Muscle of back (tissue), 13 donors: ENCODE measurements around the gene NEXMIF. TPM values are rescaled to one million over a fixed set of nuclear protein-coding genes. Genes with fewer than 3 reads are reported as not detected.
"Not testable (repeated sequence)": the region's sequence is repeated elsewhere in the genome, so short reads cannot be mapped to it uniquely, and the experiment has no call there.

Experiments used
- DNase-seq, 3 donors: peaks; one replicate each; pipeline versions ENCODE4 v3.0.0 to v3.0.0-alpha.2; 2013
- long read RNA-seq, 9 donors: transcript quantifications; one replicate each; lab custom pipeline, GENCODE V29; 2026
- polyA plus RNA-seq, 10 donors: library from polyadenylated mRNA; unstranded; fragments of 120-200 nt; gene quantifications; one replicate each; pipeline ENCODE4 v1.2.1, GENCODE V29; 2013; ENCODE audit not compliant: insufficient read length in 10 of 10

The NEXMIF gene
- polyA plus RNA-seq: 1 to 10 TPM in 4 of 10 donors, under 1 TPM in 6; 0.46 to 2.0 (median 0.68) TPM
- long read RNA-seq, donor 1: 0 reads
- long read RNA-seq, donor 2: 0 reads
- long read RNA-seq, donor 3: 0 reads
- long read RNA-seq, donor 4: 0 reads
- long read RNA-seq, donor 5: 0 reads
- long read RNA-seq, donor 6: 0 reads
- long read RNA-seq, donor 7: 0 reads
- long read RNA-seq, donor 8: 0 reads
- long read RNA-seq, donor 9, full-length matches to known transcripts: 1 of 1 reads
- long read RNA-seq, donor 9, partial matches to known transcripts: 0 of 1 reads
- long read RNA-seq, donor 9, other reads (novel, unspliced or antisense): 0 of 1 reads

DNA sequence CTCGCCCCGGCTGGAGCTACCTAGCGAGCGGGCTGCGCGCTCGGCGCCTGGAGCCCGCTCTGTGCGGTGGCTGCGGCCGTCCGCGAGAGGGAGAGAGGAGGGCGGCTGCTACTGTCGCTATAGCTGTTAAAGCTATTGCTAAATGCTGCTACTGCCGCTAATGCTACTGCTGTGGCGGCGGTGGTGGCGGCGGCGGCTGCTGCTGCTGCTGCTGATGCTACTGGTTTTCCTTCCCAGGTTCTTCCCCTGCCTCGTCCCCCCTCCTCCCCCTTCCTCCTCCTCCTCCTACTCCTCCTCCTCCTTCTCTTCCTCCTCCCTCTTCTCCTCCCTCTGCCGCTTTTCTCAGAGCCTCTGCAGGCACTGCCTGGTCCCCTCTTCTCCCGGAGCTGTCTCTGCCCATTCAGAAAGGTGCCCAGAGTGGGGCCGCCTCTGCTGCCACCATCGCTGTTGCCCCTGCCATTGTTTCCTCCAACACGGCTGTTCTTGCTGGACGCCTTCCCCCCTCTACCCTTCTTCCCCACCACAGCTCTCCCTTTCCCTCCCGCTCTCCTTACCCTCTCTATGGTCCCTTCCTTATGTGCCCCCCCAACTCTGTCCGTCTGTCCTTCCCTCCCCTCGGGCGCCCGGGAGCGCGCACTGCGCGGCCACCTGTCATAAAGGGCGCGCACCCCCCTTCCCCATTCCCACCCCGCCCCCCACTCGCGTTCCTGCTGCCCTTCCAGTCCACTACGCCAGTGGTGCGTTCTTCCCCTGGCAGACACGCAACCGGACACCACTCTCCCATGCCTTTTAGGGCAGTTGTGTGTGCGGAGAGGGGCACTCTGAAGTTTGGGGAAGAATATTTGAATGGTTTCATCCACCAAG is at the start of gene NEXMIF:
NEXMIF (minus strand) TSS at position 228 of the 864 bp plus-strand sequence.
- peak; percentile 5 to 75 (median 42) for DNase-seq

DNA sequence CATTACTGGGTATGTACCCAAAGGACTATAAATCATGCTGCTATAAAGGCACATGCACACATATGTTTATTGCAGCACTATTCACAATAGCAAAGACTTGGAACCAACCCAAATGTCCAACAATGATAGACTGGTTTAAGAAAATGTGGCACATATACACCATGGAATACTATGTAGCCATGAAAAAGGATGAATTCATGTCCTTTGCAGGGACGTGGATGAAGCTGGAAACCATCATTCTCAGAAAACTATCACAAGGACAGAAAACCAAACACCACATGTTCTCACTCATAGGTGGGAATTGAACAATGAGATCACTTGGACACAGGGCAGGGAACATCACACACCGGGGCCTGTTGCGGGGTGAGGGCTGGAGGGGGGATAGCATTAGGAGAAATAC is 36.7 kb upstream of the NEXMIF start:
- DNase-seq: not testable (repeated sequence)

DNA sequence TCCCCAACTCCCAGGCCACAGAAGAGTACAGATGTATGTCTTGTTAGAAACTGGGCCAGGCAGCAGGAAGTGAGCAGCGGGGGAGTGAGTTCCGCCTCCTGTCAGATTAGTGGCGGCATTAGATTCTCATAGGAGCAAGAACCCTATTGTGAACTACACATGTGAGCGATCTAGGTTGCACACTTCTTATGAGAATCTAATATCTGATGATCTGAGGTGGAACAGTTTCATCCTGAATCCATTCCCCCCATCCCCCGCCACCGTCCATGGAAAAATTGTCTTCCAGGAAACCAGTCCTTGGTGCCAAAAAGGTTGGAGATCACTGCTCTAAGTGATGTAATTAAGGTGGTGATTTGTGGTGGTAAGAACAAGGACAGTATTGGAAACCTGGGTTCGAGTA is 24.5 kb upstream of the NEXMIF start:
- DNase-seq: no peak

DNA sequence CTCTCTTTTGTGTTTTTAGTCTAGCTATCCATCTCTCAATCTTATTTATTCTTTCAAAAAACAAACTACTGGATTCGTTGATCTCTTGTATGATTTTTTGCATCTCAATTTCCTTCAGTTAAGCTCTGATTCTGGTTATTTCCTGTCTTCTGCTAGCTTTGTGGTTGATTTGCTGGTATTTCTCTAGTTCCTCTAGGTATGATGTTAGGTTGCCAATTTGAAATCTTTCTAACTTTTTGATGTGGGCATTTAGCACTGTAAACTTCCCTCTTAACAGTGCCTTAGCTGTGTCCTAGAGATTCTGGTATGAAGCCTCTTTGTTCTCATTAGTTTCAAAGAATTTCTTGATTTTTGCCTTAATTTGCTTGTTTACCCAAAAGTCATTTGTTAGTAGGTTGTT is 15.2 kb upstream of the NEXMIF start:
- DNase-seq: no peak

DNA sequence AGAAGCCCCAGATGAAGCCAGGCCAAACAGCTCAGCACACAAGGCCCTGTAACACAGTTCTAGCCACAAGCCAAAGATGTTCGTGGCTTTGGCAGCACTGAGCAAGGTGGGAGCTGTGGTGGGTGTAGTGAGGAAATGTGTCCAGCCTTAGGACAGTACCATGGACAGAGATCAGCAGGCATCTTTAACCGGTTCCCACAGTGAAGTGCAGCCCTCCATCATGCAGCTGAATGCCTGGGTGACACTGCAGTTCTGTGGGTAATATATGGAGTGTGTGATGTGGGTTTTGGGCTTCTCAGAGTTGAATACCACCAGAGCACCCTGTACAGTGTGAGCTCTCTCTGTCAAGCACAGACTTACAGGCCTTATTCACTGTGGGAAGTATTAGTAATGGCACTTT is 6.0 kb upstream of the NEXMIF start:
- peak in 2 of 3 donors; percentile 13 to 17 for DNase-seq

DNA sequence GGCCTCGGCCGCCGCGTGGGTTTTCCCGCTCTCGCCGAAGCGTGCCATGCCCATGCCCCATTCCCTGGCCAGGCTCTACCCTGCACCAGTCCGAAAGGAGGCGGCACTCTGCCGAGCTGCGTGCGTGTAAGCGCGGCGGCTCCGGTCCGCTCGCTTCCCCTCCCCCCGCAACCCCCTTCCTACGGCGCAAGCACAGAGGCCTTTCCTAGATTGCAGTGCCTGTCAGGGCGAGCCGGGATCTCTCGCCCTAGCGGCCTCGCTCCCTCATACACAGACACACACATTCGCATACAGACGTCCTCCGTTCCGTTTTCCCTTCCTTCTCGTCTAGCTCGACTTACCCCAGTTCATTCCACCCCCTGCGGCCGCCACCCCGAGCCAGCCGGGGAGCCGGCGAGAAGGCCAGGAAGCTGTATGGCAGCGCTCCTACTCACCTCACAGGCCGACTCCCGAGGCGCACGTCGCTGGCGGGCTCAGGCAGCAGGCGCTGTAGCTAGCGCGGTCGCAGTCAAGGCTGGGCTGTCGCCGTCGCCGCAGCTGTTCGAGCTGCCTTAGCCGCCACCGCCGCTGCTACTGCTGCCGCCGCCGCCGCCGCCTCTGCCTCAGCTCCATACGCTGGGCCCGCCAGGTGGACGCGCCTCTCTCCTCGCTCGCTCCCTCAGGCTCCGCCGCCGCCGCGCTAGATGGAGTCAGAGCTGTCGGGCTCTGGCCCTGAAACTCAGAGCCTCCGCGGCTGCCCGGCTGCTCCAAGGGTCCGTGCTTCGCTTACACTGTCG is 615 bp downstream of the NEXMIF start:
- DNase-seq: peak; percentile 7 to 84 (median 47)

DNA sequence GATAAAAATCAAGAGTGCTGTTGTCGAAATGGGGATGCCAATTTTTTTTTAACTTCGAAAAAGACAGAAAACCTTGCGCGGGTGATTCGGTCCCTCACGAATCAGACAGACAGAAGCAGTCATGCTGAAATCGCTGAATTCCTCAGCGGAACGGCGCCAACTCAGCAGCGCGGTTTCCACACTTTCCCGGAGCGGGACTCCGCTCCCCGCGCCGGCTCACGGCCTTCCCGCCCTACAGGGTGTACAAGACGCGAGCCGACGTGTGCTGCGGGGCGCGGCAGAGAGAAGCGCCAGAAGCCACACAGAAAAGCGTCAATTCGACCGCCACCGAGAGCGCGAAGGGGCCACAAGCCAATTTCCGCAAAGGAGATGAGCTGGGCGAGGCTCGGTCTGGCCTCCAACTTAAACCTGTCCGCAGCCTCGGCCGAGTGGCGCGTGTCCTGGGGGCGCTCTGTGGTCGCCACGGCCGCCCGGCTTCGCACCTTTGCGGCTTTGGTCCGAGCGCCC is 1.3 kb downstream of the NEXMIF start:
- DNase-seq: peak in 2 of 3 donors; percentile 6 to 30

DNA sequence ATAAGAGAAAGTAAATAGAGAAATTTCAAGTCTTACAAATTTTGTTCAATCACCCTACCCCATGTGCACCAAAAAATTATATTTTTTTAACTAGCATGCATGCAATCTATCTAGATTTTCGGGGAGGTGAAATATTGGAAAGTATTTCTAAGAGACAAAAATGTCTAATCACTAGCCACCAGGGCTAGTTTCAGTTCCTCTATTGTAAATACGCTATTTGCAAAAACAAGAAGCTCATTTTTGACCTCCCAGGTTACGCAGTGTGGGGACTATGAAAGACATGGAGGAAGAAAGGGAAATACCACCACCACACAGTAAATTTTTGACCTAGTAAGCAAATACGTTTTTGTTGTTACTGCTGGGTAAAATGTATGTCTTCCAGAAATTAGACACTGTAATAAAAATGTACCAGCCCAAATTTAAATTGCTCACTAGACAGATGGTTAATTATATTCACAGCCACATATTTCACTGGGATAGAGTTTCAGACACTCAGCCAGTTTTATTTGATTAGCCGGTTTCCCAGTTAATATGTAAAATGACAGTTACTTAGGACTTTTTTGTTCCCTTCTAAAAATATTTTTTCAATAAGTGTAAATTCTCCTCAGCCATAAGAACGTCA is 2.2 kb downstream of the NEXMIF start:
- DNase-seq: peak in 1 of 3 donors; percentile 0

DNA sequence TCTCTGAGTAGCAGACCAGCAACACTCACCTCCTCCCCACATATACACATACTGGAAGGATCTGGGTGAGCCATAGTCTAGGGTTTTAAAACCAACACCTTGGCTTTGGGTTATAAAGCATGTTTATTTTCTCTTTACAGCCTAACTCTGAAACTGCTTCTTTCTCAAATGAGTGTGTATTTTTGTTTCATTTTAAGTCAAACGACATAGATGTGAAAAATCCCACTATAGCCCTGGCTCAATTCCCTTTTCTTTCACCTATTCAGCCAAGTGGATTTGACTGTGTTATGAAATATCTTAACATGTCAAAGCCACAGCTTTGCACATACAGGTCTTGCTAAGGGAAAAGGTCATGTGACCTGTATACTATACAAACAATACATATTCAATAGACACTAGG is 13.8 kb downstream of the NEXMIF start:
- DNase-seq: no peak

DNA sequence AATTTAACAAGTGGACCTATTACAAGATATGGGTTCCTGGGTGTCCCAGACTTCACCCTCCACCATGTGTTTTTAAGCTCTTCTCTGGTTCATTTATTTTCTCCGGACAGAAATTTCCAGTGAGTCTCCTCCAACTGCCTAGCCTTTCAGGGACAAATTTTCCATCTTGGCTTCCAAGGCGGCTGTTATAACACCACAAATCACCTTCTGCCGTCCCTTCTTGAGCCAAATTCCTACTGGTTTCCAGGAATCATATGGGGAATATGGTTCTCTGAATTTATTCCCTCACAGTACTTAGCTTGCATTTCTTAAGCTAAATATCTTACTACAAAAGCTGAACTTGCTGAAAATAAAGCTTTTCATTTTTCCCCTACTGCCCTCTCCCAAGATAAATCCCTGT is 18.8 kb downstream of the NEXMIF start:
- peak; percentile 12 to 68 (median 64) for DNase-seq

DNA sequence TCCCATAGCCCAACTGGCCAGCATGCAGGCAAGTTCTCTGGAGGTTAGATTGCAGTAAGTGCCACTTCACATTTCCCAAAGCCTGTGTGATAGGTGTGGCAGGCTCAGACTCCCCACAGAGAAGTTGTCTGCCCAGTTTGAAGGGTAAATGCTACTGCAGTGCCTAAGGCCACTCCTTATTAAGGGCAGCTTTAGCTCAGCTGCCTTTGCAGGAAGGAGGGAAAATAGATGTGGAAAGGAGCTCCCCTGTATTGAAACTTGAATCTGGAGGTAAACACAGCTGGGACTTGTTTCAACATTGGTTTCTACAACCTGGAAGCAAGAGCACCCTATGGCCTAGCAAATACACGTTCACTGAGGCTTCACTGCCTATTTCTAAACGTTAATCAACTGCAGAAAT is 22.4 kb downstream of the NEXMIF start:
- no peak for DNase-seq

DNA sequence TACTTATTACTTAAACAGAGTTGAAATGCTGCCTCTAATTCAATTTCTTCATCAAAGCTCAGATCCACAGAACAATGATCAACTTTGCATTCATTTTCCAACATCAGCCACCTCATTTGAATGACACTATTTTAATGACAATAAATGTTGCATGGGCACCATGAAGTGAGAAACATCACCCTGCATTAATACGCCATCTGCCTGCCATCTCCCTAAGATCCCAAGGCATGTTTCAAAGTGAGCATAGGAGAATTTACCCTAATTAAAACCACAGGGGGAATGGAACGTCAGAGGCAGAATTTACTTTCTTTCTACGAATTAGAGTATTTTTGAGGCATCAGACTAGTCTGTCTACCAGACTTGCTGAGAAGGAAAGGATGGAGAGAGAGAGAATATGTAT is 32.7 kb downstream of the NEXMIF start:
- no peak for DNase-seq

DNA sequence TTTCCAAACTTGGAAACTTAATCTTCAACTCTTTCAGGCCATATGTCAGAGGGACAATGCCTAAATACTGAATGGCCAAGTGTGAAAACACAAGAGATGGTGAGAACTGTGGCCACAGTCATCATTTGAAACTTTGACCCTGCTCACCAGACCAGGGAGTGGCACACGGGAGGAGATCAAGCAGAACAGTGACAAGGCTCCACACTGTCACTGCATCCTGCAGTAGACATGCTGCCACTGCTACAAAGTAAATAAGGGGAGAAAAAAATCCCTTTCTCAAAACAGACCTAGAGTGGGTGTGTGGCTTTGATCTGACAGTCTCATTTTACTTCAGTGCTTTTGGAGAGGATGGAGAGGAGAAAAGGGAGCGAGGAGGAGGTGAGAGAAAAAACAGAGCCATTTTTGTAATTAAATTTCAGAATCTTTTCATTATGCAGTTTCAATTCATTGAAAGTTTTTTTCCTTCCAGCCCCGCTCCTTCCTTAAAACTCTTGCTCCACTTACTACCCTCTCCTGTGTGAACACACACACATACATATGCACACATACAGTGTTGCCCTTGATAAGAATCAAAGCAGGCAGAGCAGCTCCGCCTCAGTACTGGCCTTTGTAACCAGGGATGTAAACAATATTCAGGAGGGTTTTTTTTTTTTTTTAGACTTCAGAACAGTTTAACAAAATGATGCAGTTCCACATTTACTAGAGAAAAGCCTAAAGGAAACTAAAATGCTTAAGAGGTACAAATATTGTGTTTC is 34.4 kb downstream of the NEXMIF start:
- no peak for DNase-seq

DNA sequence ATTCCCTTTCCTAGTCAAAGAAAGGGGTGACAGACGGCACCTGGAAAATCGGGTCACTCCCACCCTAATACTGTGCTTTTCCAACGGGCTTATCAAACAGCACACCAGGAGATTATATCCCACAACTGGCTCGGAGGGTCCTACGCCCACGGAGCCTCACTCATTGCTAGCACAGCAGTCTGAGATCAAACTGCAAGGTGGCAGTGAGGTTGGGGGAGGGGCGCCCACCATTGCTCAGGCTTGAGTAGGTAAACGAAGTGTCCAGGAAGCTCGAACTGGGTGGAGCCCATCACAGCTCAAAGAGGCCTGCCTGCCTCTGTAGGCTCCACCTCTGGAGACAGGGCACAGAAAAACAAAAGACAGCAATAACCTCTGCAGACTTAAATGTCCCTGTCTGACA is 42.9 kb downstream of the NEXMIF start:
- not testable (repeated sequence) for DNase-seq

DNA sequence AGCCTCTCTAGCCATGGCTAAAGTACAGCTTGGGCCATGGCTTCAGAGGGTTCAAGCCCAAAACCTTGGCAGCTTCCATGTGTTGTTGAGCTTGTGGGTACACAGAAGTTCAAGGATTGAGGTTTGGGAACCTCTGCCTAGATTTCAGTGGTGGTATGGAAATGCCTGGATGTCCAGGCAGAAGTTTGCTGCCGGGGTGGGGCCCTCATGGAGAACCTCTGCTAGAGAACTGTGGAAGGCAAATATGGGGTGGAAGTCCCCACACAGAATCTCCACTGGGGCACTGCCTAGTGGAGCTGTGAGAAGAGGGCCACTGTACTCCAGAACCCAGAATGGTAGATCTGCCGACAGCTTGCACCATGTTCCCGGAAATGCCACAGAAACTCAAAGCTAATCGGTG is 59.5 kb downstream of the NEXMIF start:
- no peak for DNase-seq

DNA sequence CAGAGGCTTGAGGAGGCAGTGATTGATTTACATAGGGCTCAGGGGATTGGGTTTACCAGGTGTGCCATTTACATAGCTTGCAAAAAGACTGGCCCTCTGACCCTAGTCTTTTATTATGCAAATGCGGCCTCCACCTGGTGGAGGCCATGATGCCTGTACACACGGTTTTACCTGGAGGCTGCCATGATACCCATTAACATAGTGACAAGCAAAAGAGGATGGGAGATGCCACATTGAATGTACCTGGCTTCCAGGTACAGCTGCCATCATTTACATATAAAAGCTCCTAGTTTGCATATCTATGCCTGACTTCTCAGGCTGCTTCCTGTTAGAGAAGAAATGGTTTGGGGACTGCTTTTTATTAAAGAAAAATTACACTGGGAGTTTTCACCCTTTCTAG is 72.0 kb downstream of the NEXMIF start:
- DNase-seq: no peak

DNA sequence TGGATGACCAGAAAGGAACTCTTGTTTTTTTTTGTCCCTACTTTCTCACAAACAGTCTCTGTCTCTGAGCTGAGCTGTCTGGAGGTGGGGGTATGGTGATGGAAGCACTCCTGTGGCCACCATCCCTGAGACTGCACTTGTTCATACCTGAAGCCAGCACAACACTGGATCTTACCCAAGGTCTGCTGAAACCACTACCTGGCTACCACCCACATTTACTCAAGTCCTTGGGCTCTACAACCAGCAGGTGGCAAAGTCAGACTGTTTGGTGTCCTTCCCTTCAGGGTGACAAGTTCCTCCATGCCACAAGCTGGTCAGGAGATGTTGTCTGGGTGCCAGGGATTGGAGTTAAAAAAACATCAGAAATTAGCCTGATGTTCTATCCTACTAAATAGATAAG is 89.7 kb downstream of the NEXMIF start:
- no peak for DNase-seq

DNA sequence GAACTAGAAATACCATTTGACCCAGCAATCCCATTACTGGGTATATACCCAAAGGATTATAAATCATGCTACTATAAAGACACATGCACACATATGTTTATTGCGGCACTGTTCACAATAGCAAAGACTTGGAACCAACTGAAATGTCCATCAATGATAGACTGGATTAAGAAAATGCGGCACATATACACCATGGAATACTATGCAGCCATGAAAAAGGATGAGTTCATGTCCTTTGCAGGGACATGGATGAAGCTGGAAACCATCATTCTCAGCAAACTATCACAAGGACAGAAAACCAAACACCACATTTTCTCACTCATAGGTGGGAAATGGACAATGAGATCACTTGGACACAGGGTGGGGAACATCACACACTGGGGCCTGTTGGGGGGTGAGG is 105.5 kb downstream of the NEXMIF start:
- not testable (repeated sequence) for DNase-seq

DNA sequence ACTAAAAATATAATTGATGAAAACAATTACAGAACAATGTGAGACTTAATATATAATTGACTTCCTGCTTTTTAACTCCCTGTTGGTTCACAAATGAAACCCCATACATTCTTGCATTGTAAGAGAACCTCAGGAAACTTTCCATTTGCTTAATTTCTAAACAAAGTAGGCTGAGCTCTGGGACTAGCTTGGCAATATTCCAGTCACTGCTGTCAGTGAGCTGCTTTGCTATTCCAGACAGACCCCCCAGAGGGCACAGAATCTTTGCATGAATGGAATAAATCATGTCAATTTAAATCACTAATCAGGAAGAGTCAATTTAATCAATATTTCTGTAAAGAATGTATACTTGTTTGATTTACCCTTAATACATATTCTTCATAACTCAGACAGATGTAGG is 110.6 kb downstream of the NEXMIF start:
- DNase-seq: peak in 1 of 3 donors; percentile 1

DNA sequence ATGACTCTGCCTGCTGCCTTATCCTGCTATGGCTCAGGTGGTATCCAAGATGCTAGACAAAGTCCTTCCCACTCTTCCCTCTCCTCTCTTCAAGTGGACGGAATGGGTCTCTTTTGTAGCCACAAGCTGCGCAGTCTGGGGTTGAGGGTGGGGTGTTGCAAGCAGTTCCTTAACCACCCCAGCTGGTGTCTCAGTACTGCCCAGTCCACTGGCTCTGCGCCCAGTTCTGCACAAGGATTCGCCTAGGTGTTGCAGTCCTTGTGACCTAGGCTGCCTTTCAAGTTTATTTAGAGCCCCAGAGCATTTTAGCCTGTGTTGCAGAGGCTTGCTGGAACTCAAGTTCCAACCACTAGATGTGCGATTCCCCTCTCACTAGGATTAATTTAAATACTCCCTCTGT is 120.7 kb downstream of the NEXMIF start:
- no peak for DNase-seq

DNA sequence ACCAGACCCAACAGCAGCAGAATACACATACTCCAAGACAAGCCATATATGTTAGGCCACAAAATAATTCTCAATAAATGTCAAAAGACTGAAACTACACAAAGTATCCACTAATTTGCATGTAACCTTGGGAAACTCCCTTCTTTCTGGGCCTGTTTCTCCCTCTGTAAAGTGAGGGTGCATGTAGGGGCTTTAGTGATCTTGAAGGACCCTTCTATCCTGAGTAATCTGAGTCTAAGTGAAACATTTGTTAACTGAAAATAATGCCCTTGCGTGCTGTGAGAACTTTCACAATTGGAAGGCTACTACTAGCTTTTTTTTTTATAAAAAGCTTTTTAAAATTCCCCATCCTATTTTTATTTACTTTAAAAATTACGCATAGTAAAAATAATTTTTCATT is 125.2 kb downstream of the NEXMIF start:
- DNase-seq: no peak
